GM12878 (cell line): ENCODE data around the gene RGS14. TPM values are rescaled to one million over a fixed set of nuclear protein-coding genes. Genes with fewer than 3 reads are reported as not detected.

ENCODE experiments used
- ATF7 ChIP-seq: fragments of 450-650 bp; IDR thresholded peaks from 2 replicates; pipeline ENCODE4 v1.6.1; 2016; ENCODE audit warnings: low read depth, mild to moderate bottlenecking
- BHLHE40 ChIP-seq, 2 experiments: fragments of 450-650 bp in 1 of 2; IDR thresholded peaks; 2 replicates each; pipeline ENCODE4 v1.6.1; 2011 to 2017; ENCODE audit warnings: low read depth in 2 of 2, borderline replicate concordance in 1 of 2, improper control_type of control experiment in 1 of 2, low read length in 1 of 2, mild to moderate bottlenecking in 1 of 2
- IKZF1 ChIP-seq: fragments of 450-650 bp; conservative IDR thresholded peaks from 2 replicates; pipeline ENCODE4 v1.6.1; 2017; ENCODE audit warnings: antibody characterized with exemption, mild to moderate bottlenecking
- MYB ChIP-seq: fragments of 150-350 bp; IDR thresholded peaks from 2 replicates; pipeline ENCODE4 v1.6.1; 2014; ENCODE audit warnings: mild to moderate bottlenecking, low read depth, low read length, borderline replicate concordance
- PRDM15 ChIP-seq: fragments of 450-650 bp; formaldehyde crosslinking; IDR thresholded peaks from 2 replicates; pipeline ENCODE4 v1.4.0; 2020; ENCODE audit warnings: mild to moderate bottlenecking, moderate library complexity
- RCOR1 ChIP-seq: conservative IDR thresholded peaks from 2 replicates; pipeline ENCODE4 v1.6.1; 2012; ENCODE audit warnings: low read depth, low read length, improper control_type of control experiment
- REST ChIP-seq: IDR thresholded peaks from 2 replicates; pipeline ENCODE4 v1.6.1; 2012; ENCODE audit warnings: mild to moderate bottlenecking, low read depth, low read length
- SIN3A ChIP-seq: IDR thresholded peaks from 2 replicates; pipeline ENCODE4 v1.6.1; 2012; ENCODE audit warnings: low read depth, low read length, improper control_type of control experiment
- polyA plus RNA-seq, 11 experiments: library from polyadenylated mRNA; depleted of rRNA in 4 of 11; unstranded in 6 of 11; stranded (reverse) in 5 of 11; fragments of >200 nt; fragmentation: Nextera tagmentation in 4 of 11; fragmentation: Illumina TruSeq in 1 of 11; extraction: Ambion mirVana in 4 of 11; extraction: Trizol in 1 of 11; gene quantifications; 1 replicate in 1 of 11; 2 replicates in 10 of 11; pipeline versions ENCODE4 v1.2.1 to v1.2.3, GENCODE V29; 2011 to 2016; ENCODE audit warnings: inconsistent platforms in 2 of 11, missing spikeins in 2 of 11, low read depth in 1 of 11
- total RNA-seq, 4 experiments: library from RNA; depleted of rRNA in 3 of 4; stranded (reverse); fragments of >200 nt in 3 of 4; fragmentation: Illumina TruSeq in 1 of 4; extraction: Trizol in 1 of 4; gene quantifications; 2 replicates each; pipeline versions ENCODE4 v1.2.1 to v1.2.3, GENCODE V29; 2013 to 2021

Gene RGS14
- total and polyA plus RNA-seq, 10 of the 15 experiments (the other 5 are each of a cell fraction or from before 2014, with no cell fraction given), result 0.19 to 88.7 (median 54.8) TPM

DNA sequence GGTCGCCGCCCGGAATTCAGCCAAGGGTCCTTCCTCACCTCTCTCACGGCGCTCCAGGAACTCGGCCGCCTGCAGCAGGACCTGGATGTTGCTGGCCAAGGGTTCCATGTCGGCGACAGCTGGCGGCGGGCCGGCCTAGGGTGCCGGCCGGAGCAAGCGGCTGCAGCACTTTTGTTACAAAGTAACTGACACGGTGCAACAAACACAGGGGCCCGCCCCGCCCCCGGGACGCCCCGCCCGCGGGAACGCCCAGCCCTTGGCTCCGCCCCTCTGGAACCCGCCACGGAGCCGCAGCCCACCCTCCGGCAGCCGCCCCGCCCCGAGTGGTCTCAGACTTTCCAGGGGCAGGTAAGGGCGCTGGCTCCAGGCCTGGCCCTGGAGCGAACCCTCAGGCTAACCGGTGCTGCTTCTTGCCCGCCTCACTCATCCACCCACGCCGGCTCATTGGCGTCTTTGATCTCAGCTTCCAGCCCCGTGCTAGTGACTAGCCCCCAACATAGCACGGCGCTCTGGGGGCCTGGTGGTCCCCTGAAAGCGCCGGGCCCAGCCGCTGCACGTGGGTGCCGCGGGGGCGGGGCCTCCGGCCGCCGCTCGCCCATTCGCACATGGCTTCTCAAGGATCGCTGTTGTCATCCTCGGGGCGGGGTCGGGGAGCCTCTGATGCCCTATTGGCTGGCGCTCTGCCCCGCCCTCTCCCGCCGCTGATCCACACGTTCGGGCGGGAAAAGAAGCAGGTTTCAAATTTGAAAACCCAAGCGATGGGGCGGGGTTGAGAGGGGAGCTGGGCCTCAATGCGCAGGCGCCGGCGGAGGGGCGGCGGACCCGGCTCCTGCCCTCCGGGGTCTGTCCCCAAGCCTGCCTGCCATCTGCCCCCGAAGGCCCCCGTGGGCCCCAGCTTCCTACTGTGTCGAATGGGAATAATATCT lies 45.7 kb upstream of the RGS14 start, which contains the start of gene MXD3 (continued):
- TF ChIP-seq RCOR1 (no peak), REST (no peak), MYB (no peak), ATF7 (no peak; the same call in 1 of the 2 replicates), PRDM15 (CRISPR knock-in tag) (no peak), SIN3A (peak; percentile 96), BHLHE40 (IDR thresholded peaks at IDR 0.05; ENCODE audit: borderline replicate concordance in 1 of 2, low read depth in 2 of 2, low read length in 1 of 2) (peak; percentile 74 to 91), IKZF1 (peak; percentile 14; the same call in 1 of the 2 replicates)
